ENCODE data around the gene TRIM33. TPM values are rescaled to one million over a fixed set of nuclear protein-coding genes. Genes with fewer than 3 reads are reported as not detected.

Gene TRIM33
- total and polyA plus RNA-seq, 10 of the 15 experiments (the other 5 are each of a cell fraction or from before 2014, with no cell fraction given) = 9.0 to 40.3 (median 22.0) TPM

GRCh38 chr1:114531094-114531493, 20.1 kb upstream of the TRIM33 start:
- TF ChIP-seq SMAD1 (IDR thresholded peaks at IDR 0.05; ENCODE audit: low read depth, partially characterized antibody) (no peak), LARP7 (IDR thresholded peaks at IDR 0.05) (no peak), EZH2 (IDR thresholded peaks at IDR 0.05; ENCODE audit: borderline replicate concordance, control insufficient read depth, low read depth, low read length) (no peak), ZBED1 (IDR thresholded peaks at IDR 0.05; ENCODE audit: borderline replicate concordance) (no peak), SREBF2 (IDR thresholded peaks at IDR 0.05; ENCODE audit: low read length) (no peak), RAD21 (IDR thresholded peaks at IDR 0.05; ENCODE audit: insufficient read depth, low read depth, low read length) (no peak), HDAC6 (IDR thresholded peaks at IDR 0.05; ENCODE audit: unreplicated experiment) (no peak), CBX5 (IDR thresholded peaks at IDR 0.05; ENCODE audit: low read depth) (no peak), ETV6 (conservative IDR thresholded peaks at IDR 0.05 in 1 of 2, IDR thresholded peaks at IDR 0.05 in 1 of 2; ENCODE audit: borderline replicate concordance in 1 of 2, low read depth in 1 of 2) (no peak), TCF12 (IDR thresholded peaks at IDR 0.05; ENCODE audit: low read depth, low read length) (no peak), ASH2L (IDR thresholded peaks at IDR 0.05; ENCODE audit: borderline replicate concordance, low read depth) (no peak), SUZ12 (IDR thresholded peaks at IDR 0.05; ENCODE audit: unreplicated experiment) (no peak)

More at GRCh38 chr1:114531094-114531493, 20.1 kb upstream of the TRIM33 start:
- 0% methylated on average over 1 of the region's 1 CpG for WGBS (ENCODE audit: insufficient coverage, insufficient replicate concordance, low lambda C conversion rate, missing lambda C conversion rate)
- RAD21 ChIA-PET (ENCODE audit: unreplicated experiment) = no interaction called here
- in situ Hi-C loops (cut with MboI) = no loop called here
- no peak for DNase-seq (ENCODE audit: low read depth, low spot score)
- Histone ChIP-seq H3K9me3 (replicated peaks; ENCODE audit: control insufficient read depth, insufficient read depth, low read length) (no peaks in the 10 kb centered on the region), H3K4me2 (ENCODE audit: control insufficient read depth, insufficient read depth) (no peak overlapping the region), H3K9ac (ENCODE audit: control insufficient read depth, insufficient read depth, low read length) (no peak overlapping the region), H4K20me1 (ENCODE audit: control insufficient read depth, insufficient read depth) (no peaks in the 10 kb centered on the region), H3K79me2 (ENCODE audit: control insufficient read depth, insufficient read depth, low read length) (no peaks in the 10 kb centered on the region), H3K4me1 (ENCODE audit: control insufficient read depth, insufficient read depth, low read length) (no peaks in the 10 kb centered on the region), H3K27me3 (replicated peaks in 1 of 2; ENCODE audit: control insufficient read depth in 2 of 2, insufficient read depth in 2 of 2, low read length in 1 of 2) (no peaks in the 10 kb centered on the region), H2AFZ (ENCODE audit: control insufficient read depth, low read depth, low read length) (no peak overlapping the region), H3K27ac (ENCODE audit: control insufficient read depth, insufficient read depth) (no peak overlapping the region), H3K4me3 (no peak overlapping the region), H3K36me3 (ENCODE audit: control insufficient read depth in 2 of 2, insufficient read depth in 2 of 2, low read length in 1 of 2) (no peaks in the 10 kb centered on the region)
- SMC1A ChIA-PET (ENCODE audit: uncharacterized antibody, unreplicated experiment) = no interaction called here
- no peak for FAIRE-seq
- intact Hi-C loops (cut with micrococcal nuclease; ENCODE audit: unreplicated experiment) = no loop called here
- no peak for ATAC-seq
- CTCF ChIA-PET = no interaction called here
- BruUV-seq (replicated peaks) = no TSS peak
- POLR2A ChIA-PET = no interaction called here
